H1 (cell line): ENCODE measurements around the gene PIF1. TPM values are rescaled to one million over a fixed set of nuclear protein-coding genes. Genes with fewer than 3 reads are reported as not detected.

Source experiments
- CBX8 ChIP-seq: fragments of 300-800, 300-1000 bp; sonication (generic); IDR thresholded peaks from 2 replicates; pipeline ENCODE4 v1.7.1; 2016; ENCODE audit warnings: low read depth, low read length, borderline replicate concordance
- CHD2 ChIP-seq: IDR thresholded peaks from 2 replicates; pipeline ENCODE4 v1.6.1; 2012; ENCODE audit warnings: low read length, improper control_type of control experiment
- CHD7 ChIP-seq: fragments of 300-600 bp; sonication (generic); IDR thresholded peaks from 2 replicates; pipeline ENCODE4 v1.7.1; 2012; ENCODE audit warnings: low read length, moderate library complexity, mild to moderate bottlenecking, inconsistent platforms; ENCODE audit not compliant: insufficient replicate concordance
- EZH2 ChIP-seq: fragments of 200-600 bp; sonication (generic); IDR thresholded peaks from 2 replicates; pipeline ENCODE4 v1.7.1; 2012; ENCODE audit warnings: low read depth, mild to moderate bottlenecking, moderate library complexity, low read length, inconsistent platforms; ENCODE audit not compliant: severe bottlenecking
- KDM5A ChIP-seq: fragments of 200-600 bp; IDR thresholded peaks from 2 replicates; pipeline ENCODE4 v1.7.1; 2012; ENCODE audit warnings: mild to moderate bottlenecking, low read length, inconsistent platforms, mixed read lengths
- RAD21 ChIP-seq, 2 experiments: IDR thresholded peaks in 1 of 2; conservative IDR thresholded peaks in 1 of 2; 2 replicates each; pipeline ENCODE4 v1.6.1; 2011; ENCODE audit warnings: low read depth in 2 of 2, low read length in 2 of 2, improper control_type of control experiment in 1 of 2, inconsistent platforms in 1 of 2, mild to moderate bottlenecking in 1 of 2, moderate library complexity in 1 of 2
- RFX5 ChIP-seq: IDR thresholded peaks from 2 replicates; pipeline ENCODE4 v1.6.1; 2011; ENCODE audit warnings: low read depth, low read length, improper control_type of control experiment, borderline replicate concordance
- SRF ChIP-seq: IDR thresholded peaks from 2 replicates; pipeline ENCODE4 v1.6.1; 2011; ENCODE audit warnings: mild to moderate bottlenecking, low read depth, low read length, moderate library complexity
- SUZ12 ChIP-seq: fragments of 200-600 bp; sonication (generic); IDR thresholded peaks from 2 replicates; pipeline ENCODE4 v1.6.1; 2012; ENCODE audit warnings: mild to moderate bottlenecking, inconsistent platforms, low read length, moderate library complexity, mixed read lengths
- polyA plus RNA-seq, 7 experiments: library from polyadenylated mRNA; depleted of rRNA in 3 of 7; stranded (reverse) in 5 of 7; unstranded in 2 of 7; fragments of >200 nt in 5 of 7; fragments of 200-250 nt in 2 of 7; gene quantifications; 1 replicate in 5 of 7; 2 replicates in 1 of 7; 4 replicates in 1 of 7; pipeline versions ENCODE4 v1.2.1 to v1.2.3, GENCODE V29; 2011 to 2013; ENCODE audit warnings: missing spikeins in 2 of 7, mixed read lengths in 2 of 7
- total RNA-seq: library from RNA; stranded (reverse); fragmentation: NEBNext Ultra II Directional; extraction: Animal tissue kit (Norgen Biotek cat#: 25700); gene quantifications from 2 replicates; pipeline ENCODE4 v1.2.1, GENCODE V29; 2021

Gene PIF1
- total and polyA plus RNA-seq, 2 of the 8 experiments (the other 6 are each of a cell fraction or from before 2014, with no cell fraction given): 73.3 to 138 TPM

GRCh38 chr15:64825431-64826294 lies at the start of gene PIF1 (continued):
- TF ChIP-seq CHD7: no peak
- TF ChIP-seq RAD21 (IDR thresholded peaks at IDR 0.05 in 1 of 2, conservative IDR thresholded peaks at IDR 0.05 in 1 of 2; ENCODE audit: low read depth in 2 of 2, low read length in 2 of 2): 0 out of 4 replicates have a peak, but pooled peaks of 1 of the 2 experiments have one; percentile 8
- TF ChIP-seq CHD2: no peak
- no peak for TF ChIP-seq SUZ12
- no peak for TF ChIP-seq SRF
- TF ChIP-seq CBX8: no peak
- no peak for TF ChIP-seq KDM5A
- no peak for TF ChIP-seq EZH2
- no peak for TF ChIP-seq RFX5
